ENCODE data around the gene SREBF1.

The SREBF1 gene

DNA sequence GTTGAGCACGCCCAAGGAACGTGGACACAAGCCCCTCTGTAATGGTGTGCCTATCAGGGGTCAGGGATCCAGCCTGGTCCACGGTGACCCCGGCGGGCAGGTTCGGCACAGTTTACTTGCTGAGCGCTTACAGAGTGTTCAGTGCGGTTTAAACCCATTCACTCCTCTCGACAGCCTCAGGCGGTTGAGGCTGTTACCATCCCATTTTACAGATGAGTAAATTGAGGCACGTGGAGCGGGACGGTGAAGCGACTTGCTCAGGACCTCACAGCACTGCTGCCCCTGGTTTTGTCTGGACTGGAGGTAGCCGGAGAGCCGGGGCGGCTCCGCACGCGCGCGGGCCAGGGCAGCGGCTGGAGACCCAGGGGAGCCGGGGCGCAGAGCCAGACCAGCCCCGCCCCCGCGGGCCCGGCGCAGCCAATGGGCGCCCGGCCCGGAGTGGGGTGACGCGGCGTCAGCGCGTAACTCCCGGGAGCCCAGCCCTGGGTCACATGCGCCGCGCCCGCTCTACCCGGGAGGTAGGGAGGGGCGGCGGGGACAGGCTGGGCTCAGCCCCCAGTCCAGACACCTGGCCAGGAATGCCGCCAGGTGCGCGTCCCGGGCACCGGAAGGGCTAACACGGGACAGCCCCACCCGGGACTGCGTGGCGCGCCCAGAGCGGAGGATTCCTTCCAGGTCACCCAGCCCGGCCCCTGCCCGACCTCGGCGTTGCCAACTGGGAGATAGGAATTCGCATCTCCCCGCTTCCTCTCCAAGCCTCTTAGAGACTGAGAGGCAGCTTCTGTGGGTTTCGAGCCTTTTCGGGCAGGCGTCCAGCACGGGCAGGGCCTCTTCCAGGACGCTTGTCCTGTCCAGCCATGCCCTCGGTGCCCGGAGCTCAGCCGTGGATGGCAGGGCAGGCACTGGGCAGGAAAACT lies 3.3 kb upstream of the SREBF1 start:
- no peak for FAIRE-seq

DNA sequence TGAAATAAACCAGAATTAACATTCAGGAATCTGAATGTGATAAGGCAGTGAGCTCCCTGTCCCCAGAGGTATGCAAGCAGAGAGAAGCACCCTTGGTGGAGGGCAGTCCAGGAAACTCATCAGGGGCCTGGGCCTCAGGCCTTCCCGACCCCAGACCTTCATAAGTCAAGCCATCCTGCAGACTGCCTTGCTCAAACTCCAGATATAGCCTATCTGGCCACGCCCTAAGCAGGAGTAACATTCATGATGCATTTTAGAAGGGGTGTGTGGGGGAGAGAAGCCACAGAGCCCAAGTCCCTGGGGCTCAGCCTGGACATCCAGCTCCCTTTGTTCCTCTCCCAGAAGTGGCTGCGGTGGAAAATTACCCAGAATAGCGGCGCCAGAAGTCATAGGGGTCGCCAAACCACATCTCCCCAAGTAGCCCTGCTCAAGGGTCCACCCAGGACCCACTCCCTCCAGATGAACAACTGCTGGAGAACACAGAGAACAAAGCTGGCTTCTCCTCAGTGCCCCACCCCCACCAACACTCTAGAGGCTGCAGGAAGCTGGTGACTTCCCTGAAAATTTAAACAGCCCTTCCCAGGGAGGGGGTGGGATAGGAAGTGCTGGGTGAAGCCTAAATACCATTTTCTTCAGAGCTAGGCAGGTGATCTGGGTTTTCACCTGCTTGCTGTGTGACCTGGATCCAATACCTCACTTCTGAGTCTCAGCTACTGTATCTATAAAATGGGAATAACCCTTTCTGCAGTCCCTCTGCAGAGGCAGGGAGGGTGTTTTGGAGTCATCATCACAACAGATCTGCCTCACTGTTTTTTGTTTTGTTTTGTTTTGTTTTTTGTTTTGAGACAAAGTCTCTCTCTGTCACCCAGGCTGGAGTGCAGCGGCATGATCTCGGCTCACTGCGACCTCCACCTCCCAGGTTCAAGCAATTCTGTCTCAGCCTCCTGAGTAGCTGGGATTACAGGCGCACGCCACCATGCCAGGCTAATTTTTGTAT lies 1.5 kb upstream of the SREBF1 start:
- FAIRE-seq = no peak

DNA sequence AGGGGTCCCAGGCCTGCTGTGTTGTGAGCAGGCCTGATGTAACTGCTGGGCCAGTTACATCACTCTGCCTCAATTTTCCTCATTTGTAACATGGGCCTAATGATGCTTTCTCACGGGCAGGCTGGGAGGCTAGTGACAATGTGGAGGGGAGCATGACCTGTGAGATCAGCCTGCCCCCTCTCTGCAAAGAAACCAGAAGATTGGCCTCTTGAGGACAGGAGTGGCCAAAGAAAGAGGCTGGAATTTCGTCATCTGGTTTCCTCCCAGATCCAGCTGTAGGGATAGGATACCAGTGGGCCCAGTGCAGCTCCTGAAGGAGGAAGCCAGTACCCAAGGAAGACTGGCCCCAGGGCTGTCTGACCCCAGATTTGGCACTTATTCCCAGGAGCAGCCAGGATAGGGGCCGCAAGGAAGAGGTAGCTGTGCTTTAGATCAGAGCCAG lies 615 bp upstream of the SREBF1 start:
- FAIRE-seq = no peak

DNA sequence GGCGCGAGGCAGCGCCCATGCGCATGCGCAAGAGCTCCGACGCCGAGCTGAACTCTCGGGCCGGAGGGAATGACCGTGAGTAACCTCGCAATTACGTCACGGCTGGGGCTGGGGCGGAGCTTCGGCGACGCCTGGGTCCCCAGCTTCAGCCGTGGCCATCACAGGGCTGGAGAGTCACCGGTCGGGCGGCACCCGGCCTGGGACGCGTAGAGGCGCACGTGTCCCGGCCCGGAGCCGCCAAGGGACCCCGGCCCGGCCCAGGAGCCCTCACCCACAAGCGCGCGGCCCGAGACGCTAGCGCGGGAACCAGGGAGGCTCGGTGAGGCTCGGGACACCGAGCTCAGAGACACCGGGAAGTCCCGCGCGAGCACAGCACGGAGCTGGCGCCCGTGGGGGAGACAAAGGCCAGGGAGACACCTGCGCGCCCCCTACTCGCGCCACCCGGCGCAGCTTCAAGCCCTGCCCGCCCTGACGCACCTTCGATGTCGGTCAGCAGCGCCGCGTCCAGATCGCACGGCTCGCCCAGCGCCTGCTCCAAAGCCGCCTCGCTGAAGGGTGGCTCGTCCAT lies 452 bp downstream of the SREBF1 start:
- no peak for FAIRE-seq

DNA sequence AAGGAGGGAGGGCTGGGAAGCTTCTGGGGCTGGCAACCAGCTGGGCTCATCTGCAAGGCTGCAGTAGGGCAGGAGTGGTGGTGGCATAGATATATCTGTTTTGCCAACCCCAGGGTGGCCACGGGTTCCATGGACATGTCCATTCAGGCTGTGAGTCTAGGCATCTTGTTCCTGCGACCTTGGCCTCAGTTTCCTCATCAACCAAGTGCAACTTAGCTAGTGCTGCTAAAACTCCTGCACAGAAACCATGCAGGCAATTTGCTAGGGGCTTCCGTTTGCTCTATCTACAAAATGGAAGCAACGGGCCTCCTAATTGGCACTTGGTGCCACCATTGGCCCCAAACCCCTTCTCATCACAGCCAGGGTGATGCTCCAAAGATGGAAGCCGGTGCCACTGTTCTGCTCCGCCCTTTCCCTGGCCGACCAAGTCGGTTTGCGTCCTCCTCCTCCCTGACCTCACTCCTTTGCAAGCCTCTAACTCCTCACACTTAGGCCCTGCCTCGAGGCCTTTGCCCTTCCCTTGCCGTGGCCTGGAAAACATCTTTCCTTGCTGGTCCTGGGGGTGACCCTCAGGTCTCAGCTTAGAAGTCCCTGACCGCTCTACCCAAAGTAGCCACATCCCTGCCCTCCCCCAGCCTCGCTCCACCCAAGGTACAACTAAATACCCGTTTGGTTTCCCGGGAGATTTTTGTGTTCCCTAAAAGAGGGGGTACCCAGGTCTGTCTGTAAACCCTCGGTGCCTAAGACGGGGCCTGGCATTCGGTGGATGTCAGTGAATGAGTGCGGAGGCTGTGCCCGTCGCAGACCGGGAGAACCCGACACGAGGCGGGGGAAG lies 1.2 kb downstream of the SREBF1 start:
- FAIRE-seq = no peak

DNA sequence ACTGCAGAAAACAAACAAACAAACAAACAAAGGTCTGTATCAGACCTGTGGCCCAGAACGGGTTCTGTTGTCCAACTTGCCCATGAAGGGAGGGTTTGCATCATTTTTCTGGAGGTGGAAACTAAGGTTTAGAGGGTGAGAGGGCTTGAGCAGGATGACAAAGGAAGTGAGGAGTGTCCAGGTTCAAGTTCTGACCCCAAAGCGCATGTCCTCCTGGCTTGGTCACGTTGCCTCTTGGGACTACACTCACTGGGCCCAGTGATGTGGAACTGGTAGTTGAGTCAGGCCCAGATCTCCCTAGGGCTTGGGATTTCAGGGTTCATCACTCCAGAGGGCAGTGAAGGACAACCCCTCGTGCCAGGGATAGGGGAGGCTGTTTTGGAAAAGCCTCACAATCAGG lies 1.8 kb downstream of the SREBF1 start:
- FAIRE-seq = no peak

DNA sequence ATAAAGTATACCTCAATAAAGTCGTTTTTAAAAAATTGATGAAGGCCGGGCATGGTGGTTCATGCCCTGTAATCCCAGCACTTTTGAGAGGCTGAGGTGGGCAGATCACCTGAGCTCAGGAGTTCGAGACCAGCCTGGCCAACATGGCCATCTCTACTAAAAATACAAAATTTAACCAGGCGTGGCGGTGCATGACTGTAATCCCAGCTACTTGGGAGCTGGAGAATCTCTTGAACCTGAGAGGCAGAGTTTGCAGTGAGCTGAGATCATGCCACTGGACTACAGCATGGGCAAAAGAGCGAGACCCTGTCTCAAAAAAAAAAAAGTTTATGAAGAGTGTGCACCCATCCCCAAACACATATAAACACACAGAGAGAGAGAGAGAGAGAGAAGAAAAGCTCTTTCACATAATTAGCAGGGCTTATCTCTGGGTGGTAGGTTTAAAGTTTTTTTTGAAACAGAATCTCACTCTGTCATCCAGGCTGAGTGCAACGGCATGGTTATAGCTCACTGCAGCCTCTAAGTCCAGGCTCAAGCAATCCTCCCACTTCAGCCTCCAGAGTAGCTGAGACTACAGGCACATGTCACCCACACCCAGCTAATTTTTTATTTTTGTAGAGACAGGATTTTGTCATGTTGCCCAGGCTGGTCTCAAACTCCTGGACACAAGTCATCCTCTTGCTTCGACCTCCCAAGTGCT lies 3.0 kb downstream of the SREBF1 start:
- FAIRE-seq = no peak

DNA sequence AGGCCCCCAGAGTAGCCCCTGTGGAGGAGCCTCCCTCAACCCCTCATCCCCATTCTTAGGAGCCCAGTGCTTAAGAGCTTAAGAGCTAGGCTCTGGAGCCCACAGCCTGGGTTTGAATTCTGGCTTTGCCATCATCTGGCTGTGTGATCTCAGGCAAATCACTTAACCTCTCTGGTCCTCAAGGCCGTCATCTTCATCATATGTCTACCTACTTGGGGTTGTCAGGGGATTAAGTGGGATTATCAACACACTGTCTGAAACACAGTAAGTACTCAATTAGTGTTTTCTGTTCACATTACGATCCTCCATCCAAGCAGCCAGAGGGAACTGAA lies 4.8 kb downstream of the SREBF1 start:
- no peak for FAIRE-seq

DNA sequence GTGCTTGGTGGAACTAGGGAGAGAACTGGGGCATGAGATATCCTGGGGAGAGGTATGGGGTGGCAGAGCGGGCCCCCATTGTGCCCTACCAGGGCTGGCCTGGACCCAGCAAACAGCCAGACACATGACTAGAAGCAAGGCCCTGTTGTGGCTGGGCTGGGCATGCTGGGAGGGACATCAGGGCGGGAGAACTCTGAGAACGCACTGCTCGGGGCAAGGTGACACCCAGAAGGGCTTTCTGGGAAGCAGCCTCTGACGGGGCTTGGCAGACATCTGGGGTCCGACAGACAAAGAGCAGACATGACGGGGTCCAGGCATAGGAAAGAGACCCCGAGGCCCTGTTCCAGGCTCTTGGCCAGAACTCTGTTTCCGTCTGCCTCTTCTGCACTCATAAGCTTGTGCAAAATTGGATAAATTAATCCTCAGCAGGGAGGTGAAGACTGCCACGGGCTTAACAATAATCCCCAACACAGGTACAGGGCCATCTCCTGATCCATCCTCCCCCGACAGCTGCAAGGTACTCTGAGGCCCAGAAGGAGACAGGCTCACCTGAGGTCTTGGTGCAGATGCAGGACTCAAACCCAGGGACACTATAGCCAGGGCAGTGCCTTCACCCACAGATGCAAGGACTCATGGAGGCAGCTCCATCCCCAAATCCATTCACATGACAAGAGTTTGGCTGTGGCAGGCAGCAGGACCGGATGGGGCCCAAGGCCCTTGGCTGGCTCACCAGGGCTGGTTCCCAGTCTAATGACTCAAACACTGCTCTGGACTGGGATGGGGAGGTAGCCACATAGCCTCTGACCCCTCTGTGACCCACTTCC lies 5.4 kb downstream of the SREBF1 start:
- no peak for FAIRE-seq

DNA sequence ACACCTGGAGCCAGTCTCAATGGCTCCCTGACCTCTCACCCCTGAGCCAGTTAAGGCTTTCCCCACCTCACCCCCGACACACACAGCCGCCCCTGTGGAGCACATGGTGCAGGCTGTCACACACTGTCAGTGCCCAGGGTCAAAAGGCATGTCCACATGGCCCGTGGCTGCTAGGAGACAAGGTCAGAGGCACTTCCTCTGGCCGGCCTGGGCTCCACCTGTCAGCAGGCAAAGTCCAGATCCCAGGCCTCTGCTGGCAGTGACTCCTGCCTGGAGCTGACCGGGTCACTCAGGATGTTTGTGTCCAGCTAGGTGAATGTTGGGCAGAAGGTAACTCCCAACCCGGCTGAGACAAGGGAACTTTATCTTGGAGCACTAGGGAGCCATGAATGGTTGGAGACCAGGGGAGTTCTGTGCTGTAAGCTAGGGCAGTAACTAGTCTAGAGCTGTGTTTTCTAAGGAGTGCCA lies 6.0 kb downstream of the SREBF1 start:
- no peak for FAIRE-seq

DNA sequence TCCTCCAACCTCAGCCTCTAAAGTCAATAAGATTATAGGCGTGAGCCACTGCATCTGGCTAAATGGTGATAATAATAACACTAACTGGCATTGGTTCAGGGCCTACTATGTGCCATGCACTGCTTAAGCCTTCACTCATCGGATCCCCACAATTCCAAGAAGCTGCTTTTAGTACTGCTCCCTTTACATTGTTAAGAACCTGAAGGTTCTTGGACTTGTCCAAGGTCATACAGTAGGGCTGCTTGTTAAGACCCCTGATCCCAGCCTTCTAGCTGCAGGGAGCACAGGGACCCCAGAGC lies 6.6 kb downstream of the SREBF1 start:
- FAIRE-seq = no peak

DNA sequence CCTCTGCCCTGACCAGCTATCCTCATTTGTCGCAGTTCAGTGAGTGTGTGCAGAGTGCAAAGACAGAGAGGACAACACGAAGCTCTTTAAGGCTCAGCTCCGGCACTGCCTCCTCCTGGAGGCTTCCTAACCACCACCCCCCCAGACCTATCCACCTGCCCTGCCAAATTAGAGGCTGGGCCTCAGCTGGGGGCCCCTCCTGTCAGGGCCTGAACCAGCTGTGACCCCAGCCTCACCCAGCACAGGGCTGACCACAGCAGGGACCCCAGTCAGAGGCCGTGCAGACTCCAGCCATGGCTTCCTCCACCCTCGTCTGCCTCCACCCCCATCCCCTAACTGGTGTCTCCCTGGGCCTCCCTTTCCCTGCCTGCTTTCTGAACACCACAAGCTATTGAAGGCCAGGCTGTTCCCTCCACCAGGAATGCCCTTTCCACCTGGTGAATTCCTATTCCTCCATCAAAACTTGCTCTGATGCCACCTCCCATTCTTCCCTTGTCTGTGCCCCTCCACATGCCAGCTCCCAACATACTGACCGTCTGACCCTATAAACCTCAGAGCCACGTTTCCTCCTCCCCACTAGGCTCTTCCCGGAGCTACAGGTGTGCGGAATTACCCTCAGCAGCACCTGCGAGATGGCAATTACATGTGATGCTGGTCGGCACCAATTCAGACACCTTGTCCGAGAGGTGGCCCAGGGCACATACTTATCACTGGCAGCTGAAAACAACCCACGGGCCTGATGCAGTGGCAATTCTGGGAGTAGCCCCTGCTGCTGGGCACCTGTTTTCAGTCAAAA lies 8.8 kb downstream of the SREBF1 start:
- FAIRE-seq = no peak

DNA sequence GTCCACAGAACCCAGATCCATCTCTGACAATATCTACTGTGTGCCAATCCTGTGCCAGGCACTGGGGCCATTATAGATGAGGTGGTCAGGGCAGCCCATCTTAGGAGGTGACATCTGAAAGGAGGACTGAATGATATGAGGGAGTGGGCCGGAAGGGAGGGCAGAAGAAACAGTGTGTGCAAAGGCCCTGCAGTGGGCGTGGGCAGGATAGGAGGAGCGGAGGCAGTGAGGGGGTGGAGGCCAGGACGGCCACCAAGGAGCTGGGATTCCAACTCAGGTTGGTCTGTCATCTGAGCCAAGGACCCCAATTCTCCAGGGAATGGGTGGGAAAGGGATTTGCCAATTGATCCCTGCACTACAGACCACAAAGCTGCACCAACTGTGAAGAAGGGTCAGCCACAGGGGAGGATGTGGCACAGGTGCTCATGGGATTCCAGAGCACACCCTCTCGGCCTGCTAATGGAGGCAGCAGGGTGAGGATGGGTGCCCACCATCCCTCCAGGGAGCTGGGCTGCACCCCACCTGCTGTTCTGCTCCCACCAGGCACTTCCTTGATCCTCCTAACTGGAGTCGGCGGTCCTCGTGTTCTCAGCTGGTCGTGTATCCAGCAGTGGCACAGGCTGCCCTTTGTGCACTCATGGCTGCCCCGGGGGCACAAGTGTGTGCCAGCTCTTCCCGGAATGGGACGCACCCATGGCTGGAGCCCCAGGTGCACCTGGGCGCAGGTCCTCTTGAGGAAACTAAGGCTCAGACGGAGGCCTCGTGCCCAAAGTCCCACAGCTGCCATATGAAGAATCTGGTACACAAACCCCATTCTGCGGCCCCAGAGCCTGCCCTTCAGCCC lies 9.6 kb downstream of the SREBF1 start:
- FAIRE-seq = no peak

DNA sequence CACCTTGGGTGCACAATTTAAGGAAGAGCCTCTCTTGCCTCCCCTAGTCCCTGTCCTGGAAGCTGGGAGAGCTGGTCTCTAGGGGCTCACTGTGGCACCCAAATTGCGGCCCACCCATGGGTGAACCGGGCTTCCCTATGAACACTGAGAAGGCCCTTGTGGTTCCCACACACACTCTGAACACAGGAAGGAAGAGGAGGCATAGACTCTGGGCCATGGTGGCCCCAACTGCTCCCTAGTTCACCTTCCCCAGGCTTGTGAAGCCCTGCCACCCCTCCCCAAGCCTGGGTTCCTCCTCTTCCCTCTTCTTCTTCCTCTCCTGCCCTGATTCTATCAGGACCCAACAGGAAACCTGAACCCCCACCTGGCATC lies 10.5 kb downstream of the SREBF1 start:
- no peak for FAIRE-seq

DNA sequence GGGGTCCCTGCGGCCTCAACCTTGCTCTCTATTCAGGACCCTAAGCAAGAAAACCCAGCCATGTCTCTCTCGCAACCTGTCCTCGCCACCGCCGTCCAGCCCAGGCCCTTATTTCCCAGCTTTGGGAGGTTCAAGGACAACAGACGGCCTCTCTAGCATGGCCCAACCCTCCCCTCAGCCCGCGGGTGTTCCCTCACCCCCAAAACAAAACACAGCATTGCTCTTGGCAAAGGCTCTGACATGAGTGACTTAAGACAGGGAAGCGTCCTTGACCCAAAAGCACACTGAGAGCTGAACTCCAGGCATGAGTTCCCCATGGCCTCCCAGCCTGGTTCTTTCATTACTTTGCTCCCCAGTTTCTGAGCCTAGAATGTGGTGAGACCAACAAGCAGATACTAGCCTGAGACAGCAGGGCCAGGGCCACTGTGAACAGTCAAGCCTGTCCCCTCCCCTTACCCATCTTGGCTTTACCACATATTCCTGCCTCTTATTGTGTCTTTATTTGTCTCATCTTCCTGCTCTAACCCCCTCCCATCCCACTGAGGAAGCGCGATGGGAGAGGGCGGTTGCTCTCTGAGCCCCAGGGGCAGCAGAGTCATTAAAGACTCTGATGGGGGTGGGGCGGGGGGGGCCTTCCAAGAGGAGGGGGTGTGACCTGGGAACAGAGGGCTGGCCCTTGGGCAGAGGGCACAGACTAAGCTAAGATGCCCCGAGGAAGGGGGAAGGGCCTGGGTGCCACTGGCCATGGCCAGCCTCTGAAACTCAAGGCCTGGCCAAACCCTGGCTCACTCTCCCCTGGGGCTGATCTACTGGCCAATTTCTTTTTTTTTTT lies 11.8 kb downstream of the SREBF1 start:
- FAIRE-seq = no peak

DNA sequence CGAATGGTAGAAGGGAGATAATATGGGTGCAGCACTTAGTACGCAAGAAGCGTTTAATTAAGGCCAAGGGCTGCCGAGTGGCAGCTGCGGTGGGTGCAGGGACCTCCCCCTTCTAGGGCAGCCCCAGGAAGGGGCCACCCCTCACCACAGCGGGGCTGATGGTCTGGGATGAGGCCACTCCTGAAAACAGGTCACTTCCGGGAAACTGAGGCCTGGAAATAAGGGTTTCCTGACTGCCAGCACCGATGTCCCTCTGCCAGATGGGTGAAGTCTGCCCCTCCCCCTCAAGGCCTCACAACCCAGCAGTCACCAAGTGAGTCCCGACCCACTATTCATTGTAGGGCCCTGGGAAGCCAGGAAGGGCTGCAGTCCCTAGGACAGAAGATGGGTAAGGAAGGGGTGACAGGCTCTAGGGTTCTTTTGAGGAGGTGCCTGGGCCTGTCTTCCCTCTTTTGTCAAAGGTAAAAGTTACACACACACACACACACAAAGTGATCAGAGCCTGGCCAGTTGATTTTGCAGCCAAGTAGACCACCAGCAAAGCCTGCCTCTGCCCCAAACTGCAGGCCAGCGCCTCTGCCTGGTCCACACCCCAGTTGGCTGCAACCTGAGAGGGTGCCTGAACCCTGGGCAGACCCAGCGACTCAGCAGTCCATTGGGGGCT lies 12.5 kb downstream of the SREBF1 start:
- no peak for FAIRE-seq

DNA sequence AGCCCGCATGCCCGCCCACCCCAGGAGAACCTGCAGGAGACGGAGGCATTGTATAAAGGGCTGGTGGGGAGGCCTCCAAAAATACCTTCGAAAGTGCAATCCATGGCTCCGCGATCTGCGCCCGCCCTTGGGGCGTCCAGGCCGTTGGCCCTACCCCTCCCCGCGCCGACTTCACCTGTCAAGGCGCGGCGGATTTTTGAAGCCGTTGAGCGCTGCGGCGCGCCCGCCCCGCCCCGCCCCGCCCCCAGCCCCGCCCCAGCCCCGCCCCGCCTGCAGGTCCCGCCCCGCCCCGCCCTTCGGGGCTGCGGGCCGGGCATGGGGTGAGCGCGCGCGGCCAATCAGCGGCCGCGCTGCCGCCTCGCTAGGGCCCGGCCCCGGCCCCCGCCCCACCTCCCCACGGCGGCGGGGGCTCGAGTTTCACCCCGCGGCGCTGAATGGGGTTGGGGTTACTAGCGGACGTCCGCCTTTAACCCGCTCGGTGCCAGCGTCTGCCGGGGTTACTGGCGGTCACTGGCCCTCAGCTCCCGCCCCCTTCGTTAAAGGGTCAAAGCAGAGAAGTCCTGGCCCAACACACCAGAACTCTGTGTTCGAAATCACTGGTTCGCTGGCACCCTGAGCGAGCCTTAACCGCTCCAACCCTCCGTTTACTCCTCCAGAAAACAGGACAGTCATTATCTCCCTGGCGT lies 13.2 kb downstream of the SREBF1 start:
- FAIRE-seq = no peak

All from colon (tissue), 2 donors.